Adrenal gland (tissue), 5 donors: ENCODE results near the gene MAPK10.

ENCODE experiments used
- POLR2A ChIP-seq, 2 donors: fragments of 450-650 bp; IDR thresholded peaks; one replicate each; pipeline ENCODE4 v1.6.1; 2017; ENCODE audit warnings: antibody characterized with exemption in 2 of 2, mild to moderate bottlenecking in 2 of 2, moderate library complexity in 1 of 2
- TF ChIP-seq, protein P1 (sequence below), 6 experiments: fragments of 450-650 bp in 4 of 6; fragments of 200-600 bp in 2 of 6; sonication (generic) in 1 of 6; IDR thresholded peaks; 1 replicate in 5 of 6; 2 replicates in 1 of 6; pipeline versions ENCODE4 v1.5.1 to v1.8.0; 2016 to 2021; ENCODE audit warnings: antibody characterized with exemption in 6 of 6, mild to moderate bottlenecking in 2 of 6, moderate library complexity in 1 of 6
- donor health status: DM: no; HTN: no; CAD: no.

DNA sequence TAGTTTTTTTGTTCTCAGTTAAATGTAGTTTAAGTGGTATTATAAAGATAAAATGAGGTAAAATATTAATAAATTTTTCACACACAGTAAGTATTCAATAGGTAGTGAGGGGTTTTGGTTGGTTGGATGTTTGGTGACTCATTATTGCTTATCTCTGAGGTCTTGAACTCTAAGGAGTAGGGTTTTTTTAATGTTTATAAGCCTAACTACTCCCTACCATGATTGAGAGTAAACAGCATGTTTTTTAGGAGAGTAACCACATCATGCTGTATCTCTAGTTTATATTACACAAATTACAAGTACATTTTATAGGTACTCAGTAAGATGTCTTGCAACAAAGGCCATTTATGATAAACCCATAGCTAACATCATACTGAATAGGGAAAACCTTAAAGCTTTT is 181.6 kb downstream of the MAPK10 start:
- no peak for TF ChIP-seq POLR2A (IDR thresholded peaks at IDR 0.05)
- TF ChIP-seq, protein P1, sequence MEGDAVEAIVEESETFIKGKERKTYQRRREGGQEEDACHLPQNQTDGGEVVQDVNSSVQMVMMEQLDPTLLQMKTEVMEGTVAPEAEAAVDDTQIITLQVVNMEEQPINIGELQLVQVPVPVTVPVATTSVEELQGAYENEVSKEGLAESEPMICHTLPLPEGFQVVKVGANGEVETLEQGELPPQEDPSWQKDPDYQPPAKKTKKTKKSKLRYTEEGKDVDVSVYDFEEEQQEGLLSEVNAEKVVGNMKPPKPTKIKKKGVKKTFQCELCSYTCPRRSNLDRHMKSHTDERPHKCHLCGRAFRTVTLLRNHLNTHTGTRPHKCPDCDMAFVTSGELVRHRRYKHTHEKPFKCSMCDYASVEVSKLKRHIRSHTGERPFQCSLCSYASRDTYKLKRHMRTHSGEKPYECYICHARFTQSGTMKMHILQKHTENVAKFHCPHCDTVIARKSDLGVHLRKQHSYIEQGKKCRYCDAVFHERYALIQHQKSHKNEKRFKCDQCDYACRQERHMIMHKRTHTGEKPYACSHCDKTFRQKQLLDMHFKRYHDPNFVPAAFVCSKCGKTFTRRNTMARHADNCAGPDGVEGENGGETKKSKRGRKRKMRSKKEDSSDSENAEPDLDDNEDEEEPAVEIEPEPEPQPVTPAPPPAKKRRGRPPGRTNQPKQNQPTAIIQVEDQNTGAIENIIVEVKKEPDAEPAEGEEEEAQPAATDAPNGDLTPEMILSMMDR (IDR thresholded peaks at IDR 0.05): no peak
